T-helper 1 cell treated with Interleukin-12 subunit alpha and Interleukin-12 subunit beta and Interleukin-4 antibody, amounts not matched to agents 30 μg/mL and 1 μg/mL, for 36 hours (primary cell): ENCODE results near the gene LCT.
"Not testable (repeated sequence)": the region's sequence is repeated elsewhere in the genome, so short reads cannot be mapped to it uniquely, and the experiment has no call there.

Experiments
- H3K27ac Mint-ChIP-seq: one replicate; pipeline ENCODE4 v1.8.0; 2021; ENCODE audit warnings: mild to moderate bottlenecking, mixed read lengths
- H3K27me3 Mint-ChIP-seq: one replicate; pipeline ENCODE4 v1.8.0; 2021; ENCODE audit warnings: low read depth, mixed read lengths
- H3K36me3 Mint-ChIP-seq: one replicate; pipeline ENCODE4 v1.8.0; 2021; ENCODE audit warnings: low read depth, mixed read lengths
- H3K4me1 Mint-ChIP-seq: one replicate; pipeline ENCODE4 v1.8.0; 2021; ENCODE audit warnings: low read depth, mixed read lengths
- H3K4me3 Mint-ChIP-seq: one replicate; pipeline ENCODE4 v1.8.0; 2021; ENCODE audit warnings: mild to moderate bottlenecking, moderate library complexity, mixed read lengths
- H3K9me3 Mint-ChIP-seq: one replicate; pipeline ENCODE4 v1.8.0; 2021; ENCODE audit warnings: mixed read lengths

LCT gene

DNA sequence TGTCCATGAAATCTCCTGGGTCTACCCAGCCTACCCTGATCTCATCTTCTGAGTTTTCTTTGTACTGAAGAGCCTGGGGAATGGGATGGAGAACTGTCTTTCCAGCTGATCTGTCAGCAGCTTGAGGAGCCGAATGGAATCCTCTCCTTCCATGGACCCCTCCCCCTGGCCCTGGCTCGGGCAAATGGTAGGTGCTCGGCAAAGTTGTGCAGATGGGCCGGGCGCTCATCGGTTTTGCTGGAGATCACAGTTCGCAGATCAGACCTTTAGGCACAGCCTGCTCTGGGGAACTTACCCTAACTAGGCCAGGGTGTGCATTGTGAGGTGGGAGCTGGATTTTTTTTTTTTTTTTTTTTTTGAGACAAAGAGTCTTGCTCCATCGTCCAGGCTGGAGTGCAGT lies 40.4 kb downstream of the LCT start:
- H3K36me3 Mint-ChIP-seq = peaks cover 18% of the 10 kb centered on the region
- H3K4me1 Mint-ChIP-seq = peaks cover 17% of the 10 kb centered on the region
- no peak overlapping the region for H3K27ac Mint-ChIP-seq
- peaks cover 16% of the 10 kb centered on the region for H3K9me3 Mint-ChIP-seq
- H3K4me3 Mint-ChIP-seq = no peak overlapping the region
- H3K27me3 Mint-ChIP-seq = no peaks in the 10 kb centered on the region

DNA sequence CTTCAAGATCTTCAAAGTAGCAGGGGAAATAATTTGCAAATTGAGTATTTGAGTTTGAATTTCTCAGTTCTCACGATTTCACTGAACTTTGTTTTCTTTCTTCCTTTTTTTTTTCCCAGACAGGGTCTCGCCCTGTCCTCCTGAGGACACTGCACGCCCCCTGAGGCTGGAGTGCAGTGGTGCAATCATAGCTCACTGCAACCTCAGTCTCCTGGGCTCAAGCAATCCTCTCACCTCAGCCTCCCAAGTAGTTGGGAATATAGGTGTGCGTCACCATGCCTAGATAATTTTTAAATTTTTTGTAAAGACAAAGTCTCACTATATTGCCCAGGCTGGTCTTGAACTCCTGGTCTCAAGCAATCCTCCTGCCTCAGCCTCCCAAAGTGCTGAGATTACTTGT lies 41.3 kb downstream of the LCT start:
- Mint-ChIP-seq H3K27ac (peak overlapping the region; percentile 36), H3K4me1 (peaks cover 19% of the 10 kb centered on the region), H3K36me3 (peaks cover 12% of the 10 kb centered on the region), H3K9me3 (peaks cover 10% of the 10 kb centered on the region)
- not testable (repeated sequence) for H3K27me3 Mint-ChIP-seq, H3K4me3 Mint-ChIP-seq

DNA sequence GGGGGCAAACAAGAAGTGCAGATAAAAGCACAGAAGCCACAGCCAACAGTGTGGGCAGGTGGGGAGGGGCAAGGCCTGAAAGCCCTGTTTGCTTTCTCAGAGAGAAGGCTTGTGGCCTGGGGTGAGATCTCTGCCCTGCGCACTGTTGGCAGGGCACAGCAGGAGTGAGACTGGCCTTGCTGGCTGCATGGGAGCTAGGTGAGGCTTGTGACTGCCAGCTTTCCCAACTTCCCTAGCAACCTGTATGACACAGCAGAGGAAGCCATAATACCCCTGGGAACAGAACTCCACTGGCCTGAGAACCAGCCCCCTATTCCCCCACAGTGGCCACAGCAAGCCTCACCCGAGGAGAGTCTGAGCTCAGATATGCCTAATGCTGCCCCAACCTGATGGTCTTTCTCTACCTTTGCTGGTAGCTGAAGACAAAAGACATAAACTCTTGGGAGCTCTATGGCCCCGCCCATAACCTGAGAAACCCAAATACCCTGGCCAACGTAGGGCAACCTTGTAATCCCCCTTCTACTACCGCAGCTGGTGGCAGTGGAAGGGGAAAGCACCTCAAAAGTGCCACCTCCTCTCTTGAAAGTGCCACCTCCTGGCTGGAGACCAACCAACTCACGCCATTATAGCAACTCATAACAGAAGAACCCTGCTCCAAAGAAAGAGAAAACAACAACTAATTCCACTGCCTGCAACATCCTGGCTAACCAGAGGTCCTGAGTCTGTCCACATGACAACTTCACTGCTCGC lies 44.4 kb downstream of the LCT start:
- Mint-ChIP-seq H3K4me1 (peaks cover 18% of the 10 kb centered on the region), H3K36me3 (no peaks in the 10 kb centered on the region), H3K27me3 (no peaks in the 10 kb centered on the region), H3K27ac (no peak overlapping the region), H3K4me3 (no peak overlapping the region), H3K9me3 (no peaks in the 10 kb centered on the region)

DNA sequence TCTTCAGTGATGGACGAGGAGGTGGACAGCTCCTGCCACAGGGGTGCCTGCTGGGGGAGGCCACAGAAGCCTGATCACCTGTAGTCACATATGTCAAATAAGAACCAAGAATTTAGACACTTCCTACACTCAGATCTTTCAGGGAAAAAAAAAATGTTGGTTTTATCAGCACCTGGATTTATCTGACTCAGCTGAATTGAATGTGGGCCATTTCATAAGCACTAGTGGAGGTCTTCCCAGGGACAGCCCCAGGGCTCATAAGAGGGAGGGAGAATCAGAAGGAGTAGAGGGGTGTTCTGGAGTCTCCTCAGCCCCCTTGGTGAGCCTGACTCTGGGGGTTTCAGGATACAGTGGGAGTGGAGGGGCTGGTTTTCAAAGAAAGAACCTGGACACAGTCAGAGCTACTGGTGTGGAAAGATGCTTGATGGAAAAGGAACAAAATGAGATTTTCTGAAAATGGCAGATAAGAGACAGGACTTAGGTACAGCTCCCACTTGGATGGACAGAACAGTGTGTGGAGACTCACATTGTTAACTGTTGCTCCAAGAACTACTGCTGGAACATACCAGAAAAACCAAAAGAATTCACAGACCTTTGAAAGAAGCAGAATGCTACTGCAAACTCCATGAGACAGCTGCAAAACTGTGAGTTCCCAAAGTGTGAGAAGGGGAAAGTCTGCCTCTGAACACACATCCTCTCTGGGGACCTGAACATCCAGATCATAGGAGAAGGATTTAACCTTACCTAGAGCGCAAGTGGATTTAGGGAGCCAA lies 45.4 kb downstream of the LCT start:
- no peaks in the 10 kb centered on the region for H3K27me3 Mint-ChIP-seq
- no peak overlapping the region for H3K4me3 Mint-ChIP-seq

DNA sequence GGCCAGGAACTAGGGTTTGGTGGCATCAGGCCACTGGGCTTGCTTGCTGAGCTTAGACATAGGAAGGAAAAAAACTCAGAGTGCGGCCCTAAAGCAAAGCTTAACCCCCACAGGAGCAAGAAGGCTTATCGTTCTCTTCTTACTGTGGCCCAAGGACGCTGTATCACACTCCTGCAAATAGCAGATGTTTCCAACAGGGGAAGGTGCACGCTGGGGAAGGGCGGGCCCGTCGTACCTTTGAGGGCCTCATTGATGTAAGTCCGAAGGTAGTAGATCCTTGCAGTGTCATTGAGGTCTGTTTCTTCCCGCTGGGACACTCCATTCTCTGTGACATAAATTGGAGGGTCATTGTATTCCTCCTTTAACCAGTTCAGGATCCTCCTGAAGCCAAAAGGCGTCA lies 46.6 kb downstream of the LCT start:
- Mint-ChIP-seq H3K27me3 (no peaks in the 10 kb centered on the region), H3K4me1 (peaks cover 16% of the 10 kb centered on the region), H3K27ac (no peak overlapping the region), H3K36me3 (peaks cover 13% of the 10 kb centered on the region), H3K4me3 (no peak overlapping the region), H3K9me3 (no peaks in the 10 kb centered on the region)

More for the DNA sequence above, 45.4 kb downstream of the LCT start:
- Mint-ChIP-seq H3K9me3 (no peaks in the 10 kb centered on the region), H3K27ac (no peak overlapping the region), H3K36me3 (peaks cover 6% of the 10 kb centered on the region), H3K4me1 (peaks cover 16% of the 10 kb centered on the region)

DNA sequence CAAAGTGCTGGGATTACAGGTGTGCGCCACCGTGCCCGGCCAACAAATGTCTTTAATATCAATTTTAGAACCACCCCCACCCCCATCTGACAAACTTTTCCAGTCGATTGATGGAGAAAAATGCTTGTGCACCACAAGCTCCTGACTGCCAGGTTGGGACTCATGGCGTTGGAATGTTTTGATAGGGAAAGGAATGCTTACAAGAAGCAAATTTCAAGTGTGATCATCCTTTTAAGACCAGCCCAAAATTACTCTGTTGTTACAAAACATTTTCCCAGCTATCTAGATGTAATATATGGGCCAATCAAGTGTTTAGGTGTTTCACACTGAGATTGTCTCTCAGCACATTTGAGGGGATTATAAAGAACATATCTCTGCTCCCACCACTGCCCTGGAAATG lies 50.2 kb downstream of the LCT start:
- no peak overlapping the region for H3K4me3 Mint-ChIP-seq
- peaks cover 3% of the 10 kb centered on the region for H3K4me1 Mint-ChIP-seq
- H3K27ac Mint-ChIP-seq = no peak overlapping the region
- no peaks in the 10 kb centered on the region for H3K9me3 Mint-ChIP-seq
- no peaks in the 10 kb centered on the region for H3K27me3 Mint-ChIP-seq
- H3K36me3 Mint-ChIP-seq = peaks cover 39% of the 10 kb centered on the region

DNA sequence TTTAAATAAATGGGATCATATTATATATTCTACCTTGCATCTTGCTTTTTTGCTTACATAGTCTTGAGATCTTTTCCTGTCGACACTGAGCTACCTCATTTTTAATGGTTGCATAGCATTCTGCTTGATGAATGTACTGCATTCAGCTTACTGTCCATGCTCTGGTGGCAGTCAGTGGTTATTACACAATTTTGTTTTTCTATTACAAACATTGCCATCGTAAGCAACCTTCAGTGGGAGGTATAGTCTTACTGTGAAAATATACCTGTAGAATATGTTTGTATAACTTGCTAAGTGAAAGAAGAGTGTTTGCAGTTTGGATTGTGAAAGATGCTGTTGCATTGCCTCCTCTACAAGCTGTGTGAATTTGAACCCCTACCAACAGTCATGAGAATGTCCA lies 52.0 kb downstream of the LCT start:
- Mint-ChIP-seq H3K4me1 (no peaks in the 10 kb centered on the region), H3K27ac (no peak overlapping the region), H3K36me3 (peaks cover 52% of the 10 kb centered on the region), H3K4me3 (no peak overlapping the region), H3K9me3 (no peaks in the 10 kb centered on the region), H3K27me3 (no peaks in the 10 kb centered on the region)

DNA sequence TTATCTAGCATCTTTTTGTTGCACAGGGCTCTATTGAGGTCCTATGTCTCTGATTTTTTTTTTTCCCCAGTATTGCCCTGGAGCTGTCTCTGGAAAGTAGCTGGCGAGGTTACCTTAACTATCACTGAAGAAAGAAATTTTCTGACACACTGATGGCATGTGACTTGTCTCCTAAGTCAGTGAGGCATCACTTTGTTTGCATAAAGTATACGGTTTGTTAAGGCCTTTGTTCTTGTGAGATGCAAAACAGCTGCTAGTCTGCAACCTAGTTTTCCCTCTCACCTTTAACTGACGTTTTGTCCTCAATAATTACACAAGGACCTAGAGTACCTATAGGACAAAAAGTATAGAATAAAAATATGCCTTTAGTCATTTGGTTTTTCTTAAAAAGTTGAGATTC lies 53.5 kb downstream of the LCT start:
- Mint-ChIP-seq H3K36me3 (peaks cover 53% of the 10 kb centered on the region), H3K4me1 (no peaks in the 10 kb centered on the region), H3K4me3 (no peak overlapping the region), H3K9me3 (no peaks in the 10 kb centered on the region), H3K27ac (peak overlapping the region; percentile 18), H3K27me3 (no peaks in the 10 kb centered on the region)

DNA sequence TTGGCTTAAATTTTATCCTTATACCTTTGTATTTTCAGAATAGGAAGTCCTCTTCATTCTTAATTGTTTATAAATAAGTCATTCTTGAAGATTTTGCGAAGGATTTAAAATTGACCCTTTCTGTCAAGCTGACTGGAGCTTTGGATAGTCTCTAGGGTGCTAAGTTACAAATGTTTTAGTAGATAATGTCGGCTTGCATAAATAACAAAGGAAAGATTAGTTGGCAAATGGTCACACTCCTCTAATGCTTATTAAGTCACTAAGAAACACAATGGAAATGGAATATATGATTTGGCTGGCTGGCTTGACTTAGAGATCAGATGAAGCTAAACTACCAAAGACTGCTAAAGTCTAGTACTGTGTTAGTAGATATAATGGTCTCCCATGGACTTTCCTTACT lies 54.8 kb downstream of the LCT start:
- H3K27ac Mint-ChIP-seq = no peak overlapping the region
- H3K9me3 Mint-ChIP-seq = no peaks in the 10 kb centered on the region
- no peaks in the 10 kb centered on the region for H3K4me1 Mint-ChIP-seq
- H3K27me3 Mint-ChIP-seq = no peaks in the 10 kb centered on the region
- H3K4me3 Mint-ChIP-seq = no peak overlapping the region
- peaks cover 51% of the 10 kb centered on the region for H3K36me3 Mint-ChIP-seq

DNA sequence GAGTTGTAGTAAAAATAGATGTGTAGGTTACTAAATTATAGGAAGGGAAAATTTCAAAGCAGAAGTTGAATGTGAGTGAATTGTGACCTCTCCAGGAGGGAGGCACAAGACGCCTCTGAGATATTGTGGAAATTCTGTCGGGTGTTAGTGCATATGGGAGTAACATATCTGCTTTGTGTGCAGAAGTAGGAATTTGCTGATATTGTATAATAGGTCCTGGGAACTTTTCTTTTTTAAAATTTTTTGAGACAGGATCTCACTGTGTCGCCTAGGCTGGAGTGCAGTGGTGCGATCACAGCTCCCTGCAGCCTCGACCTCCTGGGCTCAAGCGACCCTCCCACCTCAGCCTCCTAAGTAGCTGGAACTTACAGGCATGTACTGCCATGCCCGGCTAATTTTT lies 60.6 kb downstream of the LCT start:
- peaks cover 8% of the 10 kb centered on the region for H3K4me1 Mint-ChIP-seq
- peaks cover 43% of the 10 kb centered on the region for H3K36me3 Mint-ChIP-seq
- no peaks in the 10 kb centered on the region for H3K27me3 Mint-ChIP-seq
- no peak overlapping the region for H3K27ac Mint-ChIP-seq
- no peaks in the 10 kb centered on the region for H3K9me3 Mint-ChIP-seq
- H3K4me3 Mint-ChIP-seq = no peak overlapping the region

DNA sequence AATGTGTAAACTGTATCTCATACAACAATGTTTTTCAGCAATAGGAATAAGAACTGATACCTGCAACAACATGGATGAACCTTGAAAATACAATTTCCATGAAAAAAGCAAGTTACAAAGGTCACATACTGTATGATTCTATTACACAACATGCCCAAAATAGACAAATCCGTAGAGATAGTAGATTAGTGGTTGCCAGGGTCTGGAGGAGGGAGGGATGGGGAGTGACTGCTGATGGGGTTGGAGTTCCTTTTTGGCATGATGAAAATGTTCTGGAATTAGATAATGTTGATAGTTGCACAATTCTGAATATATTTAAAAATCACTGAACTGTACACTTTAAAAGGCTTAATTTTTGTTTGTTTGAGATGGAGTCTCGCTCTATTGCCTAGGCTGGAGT lies 61.6 kb downstream of the LCT start:
- no peaks in the 10 kb centered on the region for H3K27me3 Mint-ChIP-seq
- H3K27ac Mint-ChIP-seq = no peak overlapping the region
- peaks cover 37% of the 10 kb centered on the region for H3K36me3 Mint-ChIP-seq
- peaks cover 8% of the 10 kb centered on the region for H3K4me1 Mint-ChIP-seq
- no peak overlapping the region for H3K4me3 Mint-ChIP-seq
- no peaks in the 10 kb centered on the region for H3K9me3 Mint-ChIP-seq

DNA sequence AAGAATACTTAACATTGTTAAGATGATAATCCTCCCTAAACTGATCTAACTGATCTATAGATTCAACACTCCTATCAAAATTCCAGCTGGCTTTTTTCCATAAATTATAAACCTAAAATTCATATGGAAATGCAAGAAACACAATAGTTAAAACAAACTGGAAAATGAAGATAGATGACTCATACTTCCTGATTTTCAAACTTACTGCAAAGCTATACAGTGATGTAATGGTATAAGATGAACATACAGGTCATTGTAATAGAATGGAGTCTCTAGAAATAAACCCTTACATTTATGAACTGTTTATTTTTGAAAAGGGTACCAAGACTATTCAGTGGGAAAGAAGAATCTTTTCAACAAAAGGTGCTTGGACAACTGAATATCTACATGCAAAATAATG lies 63.1 kb downstream of the LCT start:
- Mint-ChIP-seq H3K36me3 (peaks cover 44% of the 10 kb centered on the region), H3K27ac (no peak overlapping the region), H3K4me1 (peaks cover 8% of the 10 kb centered on the region), H3K27me3 (no peaks in the 10 kb centered on the region), H3K4me3 (no peak overlapping the region), H3K9me3 (no peaks in the 10 kb centered on the region)

DNA sequence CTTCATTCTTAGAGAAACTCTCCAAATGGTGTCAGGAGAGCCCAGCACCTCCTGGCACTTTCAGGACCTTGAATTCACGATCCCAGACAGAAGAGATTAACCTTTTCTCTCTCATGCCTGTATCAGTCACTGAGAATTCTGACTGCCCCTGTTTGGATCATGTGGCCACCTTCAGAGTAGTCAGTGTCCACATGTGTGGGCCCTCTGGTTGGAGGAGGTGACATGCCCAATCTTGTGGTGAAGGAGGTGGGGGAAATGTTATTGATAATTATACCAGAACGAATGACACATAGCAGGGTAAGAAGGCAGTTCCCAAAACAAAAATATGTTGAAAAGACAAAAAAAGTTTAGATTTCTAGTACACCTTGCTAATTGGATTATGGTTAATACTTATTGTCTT lies 63.7 kb downstream of the LCT start:
- Mint-ChIP-seq H3K36me3 (peaks cover 47% of the 10 kb centered on the region), H3K27ac (peak overlapping the region; percentile 41), H3K27me3 (no peaks in the 10 kb centered on the region), H3K9me3 (no peaks in the 10 kb centered on the region), H3K4me3 (no peak overlapping the region), H3K4me1 (peaks cover 8% of the 10 kb centered on the region)

DNA sequence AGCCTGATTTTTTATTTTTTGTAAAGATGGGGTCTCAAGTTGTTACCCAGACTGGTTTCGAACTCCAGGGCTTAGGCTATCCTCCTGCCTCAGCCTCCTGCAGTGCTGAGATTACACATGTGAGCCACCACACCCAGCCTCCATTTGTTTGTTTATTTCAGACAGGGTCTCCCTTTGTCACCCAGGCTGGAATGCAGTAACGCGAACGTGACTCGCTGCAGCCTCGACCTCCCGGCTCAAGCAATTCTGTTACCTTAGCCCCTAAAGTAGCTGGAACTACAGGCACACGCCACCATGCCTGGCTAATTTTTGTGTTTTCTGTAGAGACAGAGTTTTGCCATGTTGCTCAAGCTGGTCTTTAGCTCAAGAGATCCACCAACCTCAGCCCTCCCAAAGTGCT lies 68.1 kb downstream of the LCT start:
- peaks cover 12% of the 10 kb centered on the region for H3K4me1 Mint-ChIP-seq
- H3K27me3 Mint-ChIP-seq = no peaks in the 10 kb centered on the region
- H3K27ac Mint-ChIP-seq = no peak overlapping the region
- no peak overlapping the region for H3K4me3 Mint-ChIP-seq
- H3K9me3 Mint-ChIP-seq = no peaks in the 10 kb centered on the region
- peaks cover 47% of the 10 kb centered on the region for H3K36me3 Mint-ChIP-seq

DNA sequence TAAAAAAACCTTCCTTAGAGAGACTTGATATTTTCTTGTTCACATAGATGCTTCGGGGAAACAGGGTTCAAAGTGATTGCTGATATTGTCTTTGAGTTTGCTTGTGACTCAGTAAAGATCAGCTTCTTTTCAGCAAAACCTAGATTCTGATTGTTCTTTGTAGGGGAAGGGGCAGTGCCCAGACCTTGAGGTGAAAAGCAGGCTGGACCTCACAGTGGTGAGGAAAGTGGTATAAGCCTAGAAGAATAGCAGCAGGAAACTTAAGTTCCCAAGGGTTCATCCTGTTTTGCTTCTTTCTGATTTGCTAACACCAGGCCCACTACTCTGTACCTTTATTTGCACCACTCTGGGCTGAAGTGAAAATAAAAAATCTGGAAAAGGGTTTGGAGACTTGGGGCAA lies 74.5 kb downstream of the LCT start:
- H3K36me3 Mint-ChIP-seq = peaks cover 44% of the 10 kb centered on the region
- no peaks in the 10 kb centered on the region for H3K27me3 Mint-ChIP-seq
- no peak overlapping the region for H3K4me3 Mint-ChIP-seq
- H3K4me1 Mint-ChIP-seq = peaks cover 7% of the 10 kb centered on the region
- H3K9me3 Mint-ChIP-seq = peaks cover under 1% of the 10 kb centered on the region
- no peak overlapping the region for H3K27ac Mint-ChIP-seq
